Central memory CD4-positive, alpha-beta T cell (primary cell): ENCODE data around the gene GRB2.
A peak's percentile ranks its signal among the peaks of the same experiment; 100 is the strongest.
"Not testable (repeated sequence)": the region's sequence is repeated elsewhere in the genome, so short reads cannot be mapped to it uniquely, and the experiment has no call there.

Experiments
- DNase-seq: peaks from one replicate; pipeline ENCODE4 v3.0.0; 2022

The GRB2 gene

DNA sequence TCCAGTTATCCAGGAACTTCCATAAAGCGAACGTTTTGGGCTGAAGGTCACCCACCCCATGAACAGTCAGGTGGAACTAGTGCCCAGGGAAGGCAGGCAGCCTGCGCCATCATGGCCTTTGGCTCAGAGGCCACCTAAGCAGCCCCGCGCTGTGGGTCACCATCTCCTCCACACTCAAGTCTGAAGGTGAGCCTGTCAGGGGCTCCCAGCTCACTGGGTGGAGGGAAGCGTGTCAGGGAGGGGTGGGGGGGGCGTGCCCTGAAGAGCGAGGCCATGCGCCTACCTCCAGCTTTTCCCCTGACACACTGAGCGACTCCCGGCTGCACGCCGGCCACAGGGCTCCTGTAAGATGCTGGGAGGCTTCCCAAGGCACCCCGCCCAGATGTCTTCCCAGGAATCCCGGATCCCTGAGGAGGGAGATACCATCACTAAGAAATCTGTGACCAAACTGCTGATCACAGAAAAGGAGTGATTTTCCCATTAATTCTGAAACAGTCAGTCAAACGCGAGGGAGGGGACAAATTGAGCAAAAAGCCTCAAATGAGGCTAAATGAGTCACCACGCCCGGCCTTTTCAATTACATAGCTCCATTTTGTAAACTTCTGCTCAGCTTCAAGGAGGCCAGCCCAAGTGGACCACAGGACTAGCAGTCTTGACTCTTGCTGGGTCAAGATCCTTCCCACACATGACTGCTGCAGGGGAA is 89.8 kb downstream of the GRB2 start:
- DNase-seq: no peak

DNA sequence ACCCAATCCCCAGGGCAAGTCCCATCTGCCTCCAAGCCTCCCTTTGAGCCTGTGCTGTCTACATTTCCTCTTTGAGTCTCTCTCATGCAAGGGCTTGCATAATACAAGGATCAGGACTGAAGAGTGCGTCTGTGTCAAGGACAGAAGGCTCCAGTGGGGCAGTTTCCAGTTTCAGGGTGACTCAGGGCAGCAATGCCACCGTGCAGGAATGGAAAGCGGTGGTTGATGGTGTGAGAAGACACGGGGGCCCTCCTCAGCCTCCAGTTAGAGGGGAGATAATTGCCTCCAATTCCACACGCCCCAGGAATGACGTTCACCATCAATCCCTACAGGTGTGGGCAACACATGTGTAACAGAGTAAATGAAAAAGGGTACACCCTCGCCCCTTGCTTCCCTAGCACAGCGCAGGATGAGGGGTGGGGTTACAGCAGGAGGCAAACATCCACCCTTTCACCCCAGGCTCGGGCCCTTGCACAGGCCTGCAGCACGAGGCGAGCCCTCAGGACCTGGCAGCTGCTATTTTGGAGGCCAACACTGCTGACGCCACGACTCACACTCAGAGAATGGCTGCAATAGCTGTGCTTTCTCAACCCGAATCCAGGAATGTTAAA is 91.4 kb downstream of the GRB2 start:
- DNase-seq: no peak

- DNase-seq: no peak
Observed at GRCh38 chr17:75308732-75309629, 96.5 kb downstream of the GRB2 start.

DNA sequence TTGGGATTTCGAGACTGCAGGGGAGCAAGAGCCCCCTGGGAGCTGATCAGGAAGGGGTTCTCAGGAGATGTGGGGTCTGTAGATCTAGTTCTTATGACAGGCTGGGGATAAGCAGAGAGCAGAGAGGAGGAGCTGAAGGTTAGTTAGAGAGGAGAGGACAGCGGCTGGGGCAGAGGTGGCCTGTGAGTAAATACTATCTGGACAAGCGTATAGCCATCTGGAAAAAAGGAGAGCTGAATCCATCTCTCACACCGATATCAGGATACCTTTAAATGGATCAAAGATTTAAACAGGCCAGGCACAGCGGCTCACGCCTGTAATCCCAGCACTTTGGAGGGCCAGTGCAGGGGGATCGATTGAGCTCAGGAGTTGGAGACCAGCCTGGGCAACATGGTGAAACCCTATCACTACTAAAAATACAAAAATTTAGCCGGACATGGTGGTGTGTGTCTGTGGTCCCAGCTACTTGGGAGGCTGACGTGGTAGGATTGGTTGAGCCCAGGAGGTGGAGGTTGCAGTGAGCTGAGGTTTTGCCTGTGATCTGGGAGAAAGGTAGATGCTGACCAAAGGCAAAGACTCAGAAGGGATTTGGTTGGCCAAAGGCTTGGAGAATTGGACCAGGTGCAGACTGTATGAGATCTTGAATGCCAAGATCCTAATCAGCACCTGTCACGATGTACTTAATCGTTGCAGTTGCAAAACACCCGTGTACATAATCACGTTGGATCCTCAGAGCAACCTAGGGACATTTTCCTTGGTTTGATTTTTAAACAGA is 97.3 kb downstream of the GRB2 start:
- DNase-seq: no peak

DNA sequence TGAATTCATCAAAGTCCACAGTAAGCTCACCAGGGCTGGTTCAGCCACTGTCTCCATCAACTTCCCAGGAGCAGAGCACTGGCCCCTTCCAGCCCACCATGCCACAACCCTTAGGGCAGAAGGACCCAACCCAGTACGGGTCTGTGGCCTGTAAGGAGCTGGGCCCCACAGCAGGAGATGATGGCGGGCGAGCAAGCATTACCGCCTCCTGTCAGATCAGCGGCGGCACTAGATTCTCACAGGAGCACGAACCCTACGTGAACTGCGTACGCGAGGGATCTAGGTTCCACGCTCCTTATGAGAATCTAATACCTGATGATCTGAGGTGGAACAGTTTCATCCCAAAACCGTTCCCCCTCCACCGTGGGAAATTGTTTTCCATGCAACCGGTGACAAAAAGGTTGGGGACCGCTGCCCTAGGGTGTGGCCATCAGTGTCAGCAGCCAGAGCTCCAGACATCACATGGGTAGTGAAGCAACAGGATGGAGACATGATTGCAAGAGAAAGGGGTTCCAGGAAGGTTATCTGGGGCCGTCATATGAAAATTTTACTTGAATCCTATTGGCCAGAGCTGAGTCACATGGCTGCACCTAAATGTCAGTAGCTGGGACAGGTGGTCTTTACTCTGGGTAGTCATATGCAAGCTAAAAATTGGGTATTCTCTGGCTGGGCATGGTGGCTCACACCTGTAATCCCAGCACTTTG is 103.8 kb downstream of the GRB2 start:
- no peak for DNase-seq

DNA sequence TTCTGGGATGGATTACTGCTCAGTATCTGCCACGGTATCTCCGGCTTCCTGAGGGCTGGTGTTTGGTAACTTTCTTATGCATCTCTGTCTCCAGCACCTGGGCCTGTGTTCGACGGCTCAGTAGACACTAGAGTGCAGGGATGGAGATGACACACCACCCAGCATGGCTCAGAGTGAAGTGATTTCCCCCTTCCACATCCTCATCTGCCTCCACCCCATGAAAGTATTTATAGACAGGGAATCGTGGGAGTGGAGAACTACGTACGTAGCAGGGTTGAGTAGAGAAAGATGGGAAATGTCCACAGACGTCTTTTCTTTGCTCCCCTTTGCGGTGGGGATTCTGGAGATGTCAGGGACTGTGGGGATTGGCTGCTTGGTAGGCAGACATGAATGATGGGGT is 104.4 kb downstream of the GRB2 start:
- no peak for DNase-seq

- no peak for DNase-seq
Observed at GRCh38 chr17:75300280-75300679, 105.2 kb downstream of the GRB2 start.

DNA sequence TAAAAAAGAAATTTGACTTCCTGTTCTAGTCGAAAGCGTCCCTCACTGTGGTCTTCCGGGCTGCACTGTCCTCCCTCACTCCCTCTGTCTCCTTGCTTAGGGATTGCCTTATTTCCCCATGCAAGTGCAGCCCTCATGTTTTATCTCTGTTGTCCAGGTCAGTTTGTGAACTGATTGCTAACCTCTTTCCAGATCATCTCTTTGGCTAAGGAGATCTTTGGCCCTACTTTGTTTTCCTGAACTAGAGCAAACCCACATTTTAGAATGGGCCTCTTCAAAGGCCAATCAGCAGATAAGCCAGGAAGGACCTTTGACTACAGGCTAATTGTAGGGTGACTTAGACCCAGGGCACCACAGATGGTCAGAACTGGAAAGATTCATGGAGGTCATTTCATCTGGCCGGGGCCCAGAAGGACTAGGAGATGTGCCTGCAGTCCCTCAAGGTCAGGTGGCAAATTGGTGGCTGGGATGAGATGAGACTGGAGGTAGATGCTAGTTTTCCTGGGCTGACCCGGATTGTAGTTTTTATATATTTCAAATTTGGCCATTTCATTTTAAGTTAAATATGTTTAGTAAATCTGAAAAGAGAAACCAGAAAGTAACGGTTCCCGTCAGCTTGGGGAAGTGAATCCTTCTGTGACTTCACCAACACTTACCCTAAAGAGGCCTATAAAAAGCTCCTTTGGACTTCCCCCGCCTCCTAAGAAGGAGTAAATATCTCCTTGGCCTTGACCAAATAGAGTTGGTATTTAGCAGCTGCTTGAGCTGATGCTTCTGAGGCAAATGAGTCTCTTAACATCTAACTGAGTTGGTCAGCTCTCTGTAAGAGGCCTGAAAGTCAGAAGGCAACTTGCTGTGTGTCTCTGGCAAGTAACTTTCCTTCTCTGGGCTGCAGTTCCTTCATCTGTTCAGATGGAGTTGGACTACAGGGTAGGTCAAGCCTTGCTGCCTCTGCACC is 110.0 kb downstream of the GRB2 start:
- no peak for DNase-seq

DNA sequence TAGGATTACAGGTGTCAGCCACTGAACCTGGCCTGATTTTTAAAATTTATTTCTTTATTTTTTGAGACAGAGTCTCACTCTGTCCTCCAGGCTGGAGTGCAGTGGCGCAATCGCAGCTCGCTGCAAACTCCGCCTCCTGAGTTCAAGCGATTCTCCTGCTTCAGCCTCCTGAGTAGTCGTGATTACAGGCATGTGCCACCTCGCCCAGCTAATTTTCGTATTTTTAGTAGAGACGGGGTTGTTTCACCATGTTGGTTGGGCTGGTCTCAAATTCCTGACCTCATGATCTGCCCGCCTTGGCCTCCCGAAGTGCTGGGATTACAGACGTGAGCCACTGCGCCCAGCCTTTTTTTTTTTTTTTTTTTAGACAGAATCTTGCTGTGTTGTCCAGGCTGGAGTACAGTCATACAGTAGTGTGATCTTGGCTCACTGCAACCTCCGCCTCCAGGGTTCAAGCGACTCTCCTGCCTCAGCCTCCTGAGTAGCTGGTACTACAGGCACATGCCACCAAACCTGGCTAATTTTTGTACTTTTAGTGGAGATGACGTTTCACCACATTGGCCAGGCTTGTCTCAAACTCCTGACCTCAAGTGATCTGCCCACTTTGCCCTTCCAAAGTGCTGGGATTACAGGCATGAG is 112.5 kb downstream of the GRB2 start:
- DNase-seq: not testable (repeated sequence)

- peak; percentile 72 for DNase-seq
Observed at GRCh38 chr17:75289832-75290337, 115.6 kb downstream of the GRB2 start.

DNA sequence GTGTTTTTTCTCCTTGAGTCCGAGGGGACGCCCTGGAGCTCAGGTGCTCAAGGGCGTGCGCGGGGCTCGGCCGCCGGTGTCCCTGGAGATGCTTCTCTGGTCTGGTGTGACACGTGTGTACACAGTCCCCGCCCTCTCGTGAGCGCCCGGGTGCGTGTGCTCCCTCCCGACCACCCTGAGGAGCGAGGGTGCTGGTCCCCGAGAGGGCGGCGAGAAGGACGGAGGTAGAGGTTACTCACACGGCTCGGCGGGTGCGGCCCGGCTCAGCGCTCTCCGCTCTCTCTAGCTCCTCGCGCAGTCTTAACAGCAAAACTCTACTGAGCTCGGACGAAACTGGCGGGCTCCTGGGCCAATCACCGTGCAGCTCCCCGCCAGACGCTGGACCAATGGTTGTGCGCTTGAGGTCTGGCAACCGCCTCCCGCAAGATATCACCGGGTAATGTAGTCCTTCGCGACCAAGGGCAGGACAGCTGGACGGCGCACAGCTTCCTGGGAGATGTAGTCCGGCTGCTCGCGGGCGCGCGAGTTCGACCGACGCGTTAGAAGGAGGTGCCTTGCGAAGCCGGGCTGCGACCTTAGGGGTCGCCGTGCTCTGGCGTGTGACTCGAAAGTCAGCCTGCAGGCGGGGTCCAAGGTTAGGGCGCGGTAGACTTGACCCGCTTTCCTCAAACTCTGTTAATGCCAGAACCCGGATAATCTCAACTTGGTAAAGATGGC is 116.2 kb downstream of the GRB2 start, which contains the start of gene SLC25A19:
TSS of gene SLC25A19 (minus strand) at position 319 of the 717 bp plus-strand sequence. CDS start 2,669 bp downstream, outside the sequence.
- peak; percentile 97 for DNase-seq

DNA sequence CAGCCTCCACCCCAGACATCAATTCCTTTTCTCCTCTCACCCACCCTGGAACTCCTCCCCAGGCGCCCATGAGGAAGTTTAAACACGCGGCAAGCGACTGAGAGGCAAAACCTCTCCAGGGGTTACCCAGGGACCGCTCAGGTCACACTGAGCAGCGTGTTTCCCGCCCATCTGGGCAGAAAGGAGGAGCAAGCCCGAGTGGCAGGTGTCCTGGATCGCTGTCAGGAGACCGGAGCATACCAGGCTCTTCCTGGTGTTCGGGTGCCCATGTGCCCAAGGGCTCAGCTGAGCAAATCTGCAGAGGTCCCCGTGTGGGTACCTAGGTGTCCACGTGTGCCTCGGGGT is 116.7 kb downstream of the GRB2 start:
- no peak for DNase-seq

GRCh38 chr17:75288359-75288758 is 117.1 kb downstream of the GRB2 start:
- no peak for DNase-seq

DNA sequence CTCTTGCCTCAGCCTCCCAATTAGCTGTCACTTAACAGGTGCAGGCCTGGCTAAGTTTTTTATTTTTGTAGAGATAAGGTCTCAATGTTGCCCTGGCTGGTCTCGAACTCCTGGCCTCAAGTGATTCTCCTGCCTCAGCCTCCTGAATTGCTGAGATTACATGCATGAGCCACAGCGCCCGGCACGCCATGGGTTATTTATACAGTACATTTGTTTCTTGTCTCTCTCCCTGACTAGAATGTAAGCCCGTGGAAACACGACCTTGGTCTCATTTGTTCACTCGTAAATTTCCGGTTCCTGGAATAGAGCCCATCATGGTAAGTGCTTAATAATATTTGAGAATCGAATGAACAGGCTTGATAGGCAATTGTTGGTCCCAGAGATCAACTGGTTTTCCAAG is 118.3 kb downstream of the GRB2 start:
- no peak for DNase-seq

DNA sequence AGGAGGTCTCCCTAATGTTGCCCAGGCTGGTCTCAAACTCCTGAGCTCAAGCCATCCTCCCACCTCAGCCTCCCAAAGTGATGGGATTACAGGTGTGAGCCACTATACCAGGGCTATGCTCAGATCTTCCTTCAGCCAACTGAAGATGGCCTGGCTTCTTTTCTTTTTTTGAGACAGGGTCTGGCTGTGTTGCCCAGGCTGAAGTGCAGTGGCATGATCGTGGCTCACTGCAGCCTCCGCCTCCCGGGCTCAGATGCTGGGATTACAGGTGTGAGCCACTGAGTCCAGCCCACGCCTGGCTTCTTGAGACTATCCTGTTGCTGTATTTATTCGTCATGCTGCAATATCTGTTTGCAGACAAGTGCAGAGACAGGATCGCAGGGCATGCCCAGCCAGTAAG is 120.4 kb downstream of the GRB2 start:
- DNase-seq: no peak

GRCh38 chr17:75280189-75280588 is 125.3 kb downstream of the GRB2 start:
- not testable (repeated sequence) for DNase-seq

- no peak for DNase-seq
Observed at GRCh38 chr17:75277664-75278071, 127.8 kb downstream of the GRB2 start.

DNA sequence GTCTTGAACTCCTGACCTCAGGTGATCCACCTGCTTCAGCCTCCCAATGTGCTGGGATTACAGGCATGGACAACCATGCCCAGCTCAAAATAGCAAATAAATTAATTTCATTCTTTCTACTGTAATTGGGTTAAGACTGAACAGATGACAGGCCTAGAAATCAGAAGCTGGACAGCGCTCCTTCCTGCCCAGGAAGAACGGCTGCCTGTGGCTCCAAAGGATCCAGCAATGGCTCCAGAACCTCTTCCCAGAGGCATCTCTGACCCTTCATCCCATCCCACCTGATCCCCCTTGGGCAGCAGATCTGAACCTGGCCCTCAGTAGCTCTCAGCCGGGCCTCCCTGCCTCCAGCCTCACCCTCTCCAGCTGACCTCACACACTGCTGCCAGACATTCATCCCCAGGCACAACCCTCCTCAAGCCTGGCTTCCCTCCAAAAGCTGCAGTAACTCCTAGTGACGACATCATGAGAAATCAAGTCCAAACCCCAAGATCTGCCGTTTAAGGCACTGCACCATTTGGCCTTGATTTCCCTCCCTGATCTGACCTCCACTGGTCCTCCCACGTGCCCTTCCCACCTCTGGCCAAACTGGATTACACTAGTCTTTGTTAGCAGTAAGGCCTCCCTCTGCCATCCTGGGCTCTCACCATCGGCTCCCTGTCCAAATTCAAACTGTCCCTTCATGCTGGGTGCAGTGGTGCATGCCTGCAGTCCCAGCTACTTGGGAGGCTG is 131.3 kb downstream of the GRB2 start:
- DNase-seq: no peak

DNA sequence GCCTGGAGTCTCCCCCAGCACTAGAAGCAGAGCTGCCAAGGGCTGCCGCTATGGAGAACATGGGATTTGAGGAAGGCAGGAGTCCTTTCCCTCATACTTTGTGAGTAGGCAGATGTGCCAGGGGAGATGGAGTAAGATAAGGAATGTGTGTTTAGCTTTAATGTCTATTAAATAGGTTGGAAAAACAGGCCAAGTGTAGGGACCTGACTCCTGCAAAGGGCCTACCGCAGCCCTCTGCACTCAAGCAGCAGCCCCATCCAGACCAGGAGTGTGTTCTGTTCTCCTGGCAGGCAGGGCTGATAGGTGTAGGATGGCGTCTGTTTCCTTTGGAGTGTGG is 132.7 kb downstream of the GRB2 start:
- no peak for DNase-seq
